Neural cell (in vitro differentiated cells): ENCODE results near the gene SERGEF.

ENCODE experiments used
- CTCF ChIP-seq: fragments of 450-650 bp; IDR thresholded peaks from 2 replicates; pipeline ENCODE4 v1.5.1; 2014; ENCODE audit warnings: antibody characterized with exemption, mild to moderate bottlenecking, moderate library complexity; ENCODE audit not compliant: poor library complexity, severe bottlenecking
- EP300 ChIP-seq: fragments of 450-650 bp; conservative IDR thresholded peaks from 2 replicates; pipeline ENCODE4 v1.6.1; 2014; ENCODE audit warnings: antibody characterized with exemption, mild to moderate bottlenecking, moderate library complexity; ENCODE audit not compliant: poor library complexity, severe bottlenecking
- POLR2AphosphoS5 ChIP-seq: IDR thresholded peaks from 2 replicates; pipeline ENCODE4 v1.6.1; 2012
- RAD21 ChIP-seq: fragments of 450-650 bp; conservative IDR thresholded peaks from 2 replicates; pipeline ENCODE4 v1.6.1; 2014; ENCODE audit warnings: antibody characterized with exemption, mild to moderate bottlenecking, moderate library complexity
- TAF1 ChIP-seq: IDR thresholded peaks from 2 replicates; pipeline ENCODE4 v1.6.1; 2012; ENCODE audit warnings: low read depth
- TF ChIP-seq, protein P1 (sequence below): IDR thresholded peaks from 2 replicates; pipeline ENCODE4 v1.6.1; 2012; ENCODE audit warnings: borderline replicate concordance

GRCh38 chr11:17827006-17827405 lies 185.8 kb downstream of the SERGEF start:
- TF ChIP-seq CTCF (peak; percentile 32), TAF1 (no peak), EP300 (no peak), POLR2AphosphoS5 (no peak), RAD21 (peak; percentile 43)
- TF ChIP-seq, protein P1, sequence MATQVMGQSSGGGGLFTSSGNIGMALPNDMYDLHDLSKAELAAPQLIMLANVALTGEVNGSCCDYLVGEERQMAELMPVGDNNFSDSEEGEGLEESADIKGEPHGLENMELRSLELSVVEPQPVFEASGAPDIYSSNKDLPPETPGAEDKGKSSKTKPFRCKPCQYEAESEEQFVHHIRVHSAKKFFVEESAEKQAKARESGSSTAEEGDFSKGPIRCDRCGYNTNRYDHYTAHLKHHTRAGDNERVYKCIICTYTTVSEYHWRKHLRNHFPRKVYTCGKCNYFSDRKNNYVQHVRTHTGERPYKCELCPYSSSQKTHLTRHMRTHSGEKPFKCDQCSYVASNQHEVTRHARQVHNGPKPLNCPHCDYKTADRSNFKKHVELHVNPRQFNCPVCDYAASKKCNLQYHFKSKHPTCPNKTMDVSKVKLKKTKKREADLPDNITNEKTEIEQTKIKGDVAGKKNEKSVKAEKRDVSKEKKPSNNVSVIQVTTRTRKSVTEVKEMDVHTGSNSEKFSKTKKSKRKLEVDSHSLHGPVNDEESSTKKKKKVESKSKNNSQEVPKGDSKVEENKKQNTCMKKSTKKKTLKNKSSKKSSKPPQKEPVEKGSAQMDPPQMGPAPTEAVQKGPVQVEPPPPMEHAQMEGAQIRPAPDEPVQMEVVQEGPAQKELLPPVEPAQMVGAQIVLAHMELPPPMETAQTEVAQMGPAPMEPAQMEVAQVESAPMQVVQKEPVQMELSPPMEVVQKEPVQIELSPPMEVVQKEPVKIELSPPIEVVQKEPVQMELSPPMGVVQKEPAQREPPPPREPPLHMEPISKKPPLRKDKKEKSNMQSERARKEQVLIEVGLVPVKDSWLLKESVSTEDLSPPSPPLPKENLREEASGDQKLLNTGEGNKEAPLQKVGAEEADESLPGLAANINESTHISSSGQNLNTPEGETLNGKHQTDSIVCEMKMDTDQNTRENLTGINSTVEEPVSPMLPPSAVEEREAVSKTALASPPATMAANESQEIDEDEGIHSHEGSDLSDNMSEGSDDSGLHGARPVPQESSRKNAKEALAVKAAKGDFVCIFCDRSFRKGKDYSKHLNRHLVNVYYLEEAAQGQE = no peak
